Tibial nerve (tissue), 4 donors: Measurements from ENCODE around the gene MARCHF2. TPM values are rescaled to one million over a fixed set of nuclear protein-coding genes. Genes with fewer than 3 reads are reported as not detected.

ENCODE experiments used
- DNase-seq, 2 donors: peaks; one replicate each; pipeline ENCODE4 v3.0.0-alpha.2; 2019; ENCODE audit warnings: low spot score in 2 of 2
- H3K27ac ChIP-seq, 4 donors: fragments of 200-600 bp; sonication (generic) in 3 of 4; one replicate each; pipeline ENCODE4 v1.5.1; 2017 to 2019; ENCODE audit warnings: mild to moderate bottlenecking in 1 of 4
- H3K27me3 ChIP-seq, 2 donors: fragments of 200-600 bp; sonication (generic) in 1 of 2; one replicate each; pipeline versions ENCODE4 v1.5.1 to v1.6.0; 2017 to 2019
- H3K36me3 ChIP-seq, 3 donors: fragments of 200-600 bp; sonication (generic); one replicate each; pipeline ENCODE4 v1.5.1; 2018 to 2019
- H3K4me1 ChIP-seq, 4 donors: fragments of 200-600 bp; sonication (generic) in 3 of 4; one replicate each; pipeline ENCODE4 v1.5.1; 2017 to 2019
- H3K4me3 ChIP-seq, 4 donors: fragments of 200-600 bp; sonication (generic) in 3 of 4; one replicate each; pipeline ENCODE4 v1.5.1; 2017 to 2019; ENCODE audit warnings: mild to moderate bottlenecking in 1 of 4, moderate library complexity in 1 of 4
- H3K9me3 ChIP-seq, 4 donors: fragments of 200-600 bp; sonication (generic) in 3 of 4; one replicate each; pipeline ENCODE4 v1.5.1; 2017 to 2019
- EP300 ChIP-seq, 2 donors: sonication (generic); formaldehyde crosslinking; IDR thresholded peaks; one replicate each; pipeline ENCODE4 v1.6.1; 2017; ENCODE audit warnings: antibody characterized with exemption in 2 of 2, mild to moderate bottlenecking in 1 of 2
- POLR2A ChIP-seq, 2 donors: fragments of 450-650 bp; IDR thresholded peaks; one replicate each; pipeline ENCODE4 v1.6.1; 2017; ENCODE audit warnings: antibody characterized with exemption in 2 of 2, mild to moderate bottlenecking in 2 of 2, moderate library complexity in 2 of 2
- WGBS, 2 donors: methylation state at CpG; one replicate each; pipeline ENCODE4 v1.1.5; 2018; 5-methylcytosine and 5-hydroxymethylcytosine counted together
- total RNA-seq, 4 donors: library from RNA; depleted of rRNA; stranded (reverse); fragments of >200 nt; gene quantifications; one replicate each; pipeline ENCODE4 v1.1.0, GENCODE V29; 2016
- TF ChIP-seq, protein P1 (sequence below), 5 experiments: fragments of 200-600 bp in 3 of 5; fragments of 450-650 bp in 2 of 5; sonication (generic) in 3 of 5; IDR thresholded peaks; one replicate each; pipeline ENCODE4 v1.5.1; 2016 to 2019; ENCODE audit warnings: antibody characterized with exemption in 5 of 5, mild to moderate bottlenecking in 3 of 5, moderate library complexity in 2 of 5

The MARCHF2 gene
- total RNA-seq, 4 donors from 2014 or later = 149 to 242 (median 184) TPM

DNA sequence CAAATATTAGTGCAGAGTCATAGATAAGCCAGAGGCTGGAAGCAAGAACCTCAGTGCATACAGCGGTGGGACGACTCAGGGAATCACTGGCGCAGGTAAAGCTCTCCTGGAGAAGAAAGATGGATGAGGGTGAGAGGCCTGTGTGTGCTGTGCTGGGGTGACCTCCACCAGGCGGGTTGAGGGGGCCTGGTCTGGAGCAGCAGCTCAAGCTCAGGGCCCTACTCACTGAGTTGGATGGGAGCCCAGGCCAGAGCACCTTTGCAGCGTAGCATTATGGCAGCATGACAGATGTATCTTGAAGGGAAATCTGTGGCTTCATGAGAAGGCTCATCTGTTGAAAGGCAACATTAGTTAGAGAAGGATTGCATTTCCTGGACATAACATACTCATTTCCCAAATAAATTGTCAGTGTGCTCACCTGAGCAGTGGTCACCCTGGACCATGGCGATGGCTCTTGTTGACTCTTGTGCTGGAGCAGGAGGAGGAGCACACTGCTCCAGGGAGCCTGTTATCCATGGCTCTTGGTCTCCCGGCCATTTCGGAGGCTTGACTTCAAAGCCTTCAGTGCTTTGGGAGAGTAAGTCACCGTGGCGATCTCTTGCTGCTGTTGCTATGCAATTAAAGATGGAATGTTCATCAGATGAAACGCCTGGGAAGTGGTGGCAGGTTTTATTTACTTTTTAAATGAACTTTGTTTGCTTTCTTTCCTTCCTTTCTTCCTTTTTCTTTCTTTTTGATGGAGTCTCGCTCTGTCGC is 56.7 kb downstream of the MARCHF2 start:
- 75 to 85% methylated on average over 13 of the region's 13 CpGs for WGBS, 2 donors
- Histone ChIP-seq H3K27ac (no peak overlapping the region), H3K36me3 (peaks cover 10 to 98% (median 17%) of the 10 kb centered on the region in 3 donors), H3K4me3 (no peak overlapping the region), H3K4me1 (no peaks in the 10 kb centered on the region), H3K27me3 (no peaks in the 10 kb centered on the region), H3K9me3 (no peaks in the 10 kb centered on the region)
- TF ChIP-seq POLR2A (IDR thresholded peaks at IDR 0.05) = no peak
- TF ChIP-seq, protein P1, sequence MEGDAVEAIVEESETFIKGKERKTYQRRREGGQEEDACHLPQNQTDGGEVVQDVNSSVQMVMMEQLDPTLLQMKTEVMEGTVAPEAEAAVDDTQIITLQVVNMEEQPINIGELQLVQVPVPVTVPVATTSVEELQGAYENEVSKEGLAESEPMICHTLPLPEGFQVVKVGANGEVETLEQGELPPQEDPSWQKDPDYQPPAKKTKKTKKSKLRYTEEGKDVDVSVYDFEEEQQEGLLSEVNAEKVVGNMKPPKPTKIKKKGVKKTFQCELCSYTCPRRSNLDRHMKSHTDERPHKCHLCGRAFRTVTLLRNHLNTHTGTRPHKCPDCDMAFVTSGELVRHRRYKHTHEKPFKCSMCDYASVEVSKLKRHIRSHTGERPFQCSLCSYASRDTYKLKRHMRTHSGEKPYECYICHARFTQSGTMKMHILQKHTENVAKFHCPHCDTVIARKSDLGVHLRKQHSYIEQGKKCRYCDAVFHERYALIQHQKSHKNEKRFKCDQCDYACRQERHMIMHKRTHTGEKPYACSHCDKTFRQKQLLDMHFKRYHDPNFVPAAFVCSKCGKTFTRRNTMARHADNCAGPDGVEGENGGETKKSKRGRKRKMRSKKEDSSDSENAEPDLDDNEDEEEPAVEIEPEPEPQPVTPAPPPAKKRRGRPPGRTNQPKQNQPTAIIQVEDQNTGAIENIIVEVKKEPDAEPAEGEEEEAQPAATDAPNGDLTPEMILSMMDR (IDR thresholded peaks at IDR 0.05) = no peak
- TF ChIP-seq EP300 (IDR thresholded peaks at IDR 0.05) = no peak
- no peak for DNase-seq

DNA sequence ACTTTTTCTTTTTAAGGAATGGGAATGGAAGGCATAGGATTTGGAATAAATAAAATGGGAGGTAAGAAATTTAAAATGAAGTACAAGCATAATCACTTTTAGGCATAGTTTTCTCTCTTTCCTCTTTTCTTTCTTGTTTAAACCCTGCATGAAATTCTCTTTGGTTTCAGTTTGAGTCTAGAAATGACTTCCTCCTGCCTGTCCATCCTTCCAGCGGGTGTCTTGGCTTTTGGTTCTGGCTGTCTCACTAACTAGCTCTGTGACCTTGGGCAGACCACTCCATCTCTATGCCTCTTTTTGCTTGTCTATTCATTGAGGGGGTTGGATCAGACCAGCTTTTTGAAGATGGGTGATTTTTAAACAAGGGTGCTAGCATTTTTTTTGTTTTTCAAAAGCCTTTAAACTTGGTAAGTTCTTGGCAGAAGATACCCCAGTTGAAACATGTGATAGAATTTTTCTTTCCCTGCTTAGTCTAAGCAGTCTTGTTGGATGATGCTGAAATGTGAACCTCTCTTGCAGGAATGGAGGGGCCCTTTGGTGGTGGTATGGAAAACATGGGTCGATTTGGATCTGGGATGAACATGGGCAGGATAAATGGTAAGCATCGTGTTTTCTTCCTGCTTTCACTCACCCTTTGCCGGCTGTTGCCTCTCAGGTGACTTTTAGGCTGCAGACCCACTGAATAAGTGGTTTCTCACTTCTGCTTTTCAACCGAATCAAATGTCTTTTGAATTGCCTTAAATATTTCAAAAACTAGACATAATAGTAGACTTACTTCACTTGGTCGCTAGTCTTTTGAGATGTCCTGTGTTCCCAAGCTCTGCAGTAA is 60.8 kb downstream of the MARCHF2 start:
- peaks cover 0 to 29% (median 0%) of the 10 kb centered on the region in 4 donors for H3K4me1 ChIP-seq
- no peaks in the 10 kb centered on the region for H3K9me3 ChIP-seq
- H3K4me3 ChIP-seq = no peak overlapping the region
- no peaks in the 10 kb centered on the region for H3K27me3 ChIP-seq
- WGBS, 2 donors = 80 to 84% methylated on average over 6 of the region's 6 CpGs
- TF ChIP-seq POLR2A (IDR thresholded peaks at IDR 0.05) (no peak), EP300 (IDR thresholded peaks at IDR 0.05) (no peak)
- TF ChIP-seq, protein P1 (IDR thresholded peaks at IDR 0.05) = no peak
- H3K36me3 ChIP-seq = peaks cover 2 to 96% (median 10%) of the 10 kb centered on the region in 3 donors
- DNase-seq = no peak
- H3K27ac ChIP-seq = no peak overlapping the region

DNA sequence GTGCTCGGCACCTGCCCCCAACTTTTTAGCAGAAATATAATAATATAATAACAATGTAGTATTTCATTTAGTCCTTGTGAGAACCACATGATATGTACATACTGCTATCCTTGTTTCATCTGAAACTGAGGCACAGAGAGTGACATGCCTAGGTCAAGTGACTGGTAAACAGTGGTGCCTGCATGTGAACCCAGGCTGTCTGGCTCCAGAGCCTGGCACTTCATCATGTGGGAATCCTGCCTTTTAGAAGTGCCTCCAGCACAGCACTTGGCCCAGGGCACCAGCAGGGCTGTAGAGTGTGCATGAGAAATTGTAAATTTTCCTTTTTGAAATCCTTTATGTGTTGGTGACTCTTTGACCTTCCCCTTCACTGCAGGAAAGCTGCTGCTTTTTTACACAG is 61.9 kb downstream of the MARCHF2 start:
- Histone ChIP-seq H3K9me3 (no peaks in the 10 kb centered on the region), H3K4me1 (peaks cover 0 to 33% (median 0%) of the 10 kb centered on the region in 4 donors), H3K36me3 (peaks cover 0 to 87% (median 6%) of the 10 kb centered on the region in 3 donors), H3K27ac (no peak overlapping the region), H3K4me3 (no peak overlapping the region), H3K27me3 (no peaks in the 10 kb centered on the region)
- TF ChIP-seq, protein P1 (IDR thresholded peaks at IDR 0.05) = no peak
- TF ChIP-seq POLR2A (IDR thresholded peaks at IDR 0.05) (no peak), EP300 (IDR thresholded peaks at IDR 0.05) (no peak)
- 90 to 92% methylated on average over 1 of the region's 1 CpG for WGBS, 2 donors
- no peak for DNase-seq

DNA sequence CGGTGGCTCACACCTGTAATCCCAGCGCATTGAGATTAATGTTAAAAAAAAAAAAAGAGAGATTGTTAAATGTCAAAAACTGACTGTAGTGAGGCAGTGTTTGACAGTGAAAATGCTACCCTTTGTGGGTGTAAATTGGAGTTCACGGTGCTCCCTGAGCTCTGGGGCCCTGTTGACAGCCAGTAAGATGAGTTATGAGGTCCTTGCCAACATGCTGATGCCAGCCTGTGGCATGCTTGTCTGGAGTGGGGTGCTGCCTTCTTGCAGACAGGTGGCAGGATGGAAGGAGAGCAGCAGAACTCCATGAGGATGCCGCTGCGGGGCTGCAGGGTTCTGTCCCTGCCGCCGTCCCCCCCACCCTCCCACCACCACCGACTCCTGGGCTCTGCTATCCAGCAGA is 63.4 kb downstream of the MARCHF2 start:
- Histone ChIP-seq H3K27me3 (no peaks in the 10 kb centered on the region), H3K4me3 (no peak overlapping the region), H3K9me3 (no peaks in the 10 kb centered on the region), H3K27ac (no peak overlapping the region), H3K4me1 (peaks cover 0 to 45% (median 0%) of the 10 kb centered on the region in 4 donors), H3K36me3 (peaks cover 0 to 84% (median 4%) of the 10 kb centered on the region in 3 donors)
- TF ChIP-seq EP300 (IDR thresholded peaks at IDR 0.05) = no peak
- TF ChIP-seq, protein P1 (IDR thresholded peaks at IDR 0.05) = no peak
- TF ChIP-seq POLR2A (IDR thresholded peaks at IDR 0.05) = no peak
- 71 to 72% methylated on average over 8 of the region's 8 CpGs for WGBS, 2 donors
- no peak for DNase-seq

DNA sequence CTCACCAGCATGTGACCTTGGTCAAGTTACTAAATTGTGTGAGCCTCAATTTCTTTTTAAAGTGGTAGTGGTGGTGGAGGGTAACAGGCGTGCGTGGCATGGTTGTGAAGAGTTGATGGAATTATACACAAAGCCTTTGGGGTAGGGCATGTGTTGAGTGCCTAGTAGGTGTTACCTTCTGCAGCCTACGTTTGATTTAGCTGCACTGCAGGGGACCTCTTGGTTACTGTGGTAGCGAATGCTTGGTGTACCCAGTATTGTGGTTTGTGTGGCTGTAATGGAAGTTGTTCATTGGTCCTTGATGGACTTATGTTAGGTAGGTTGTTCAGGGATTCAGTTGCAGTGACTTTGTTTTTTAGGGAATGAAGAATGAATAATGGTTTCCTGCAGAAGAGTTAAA is 64.8 kb downstream of the MARCHF2 start:
- Histone ChIP-seq H3K27ac (no peak overlapping the region), H3K36me3 (peaks cover 0 to 84% (median 4%) of the 10 kb centered on the region in 3 donors), H3K4me3 (no peak overlapping the region), H3K27me3 (no peaks in the 10 kb centered on the region), H3K4me1 (peaks cover 0 to 53% (median 0%) of the 10 kb centered on the region in 4 donors), H3K9me3 (no peaks in the 10 kb centered on the region)
- TF ChIP-seq, protein P1 (IDR thresholded peaks at IDR 0.05) = no peak
- no peak for TF ChIP-seq EP300 (IDR thresholded peaks at IDR 0.05)
- TF ChIP-seq POLR2A (IDR thresholded peaks at IDR 0.05) = no peak
- WGBS, 2 donors = 72 to 78% methylated on average over 4 of the region's 4 CpGs
- DNase-seq = no peak
